HG02973 (cell line): ENCODE data around the gene PDE8A.

Experiments
- ATAC-seq: cut with Tn5 transposase; IDR thresholded peaks from one replicate; pipeline ENCODE4 v1.9.1; 2021; ENCODE audit warnings: moderate library complexity; ENCODE audit not compliant: unreplicated experiment

The PDE8A gene

GRCh38 chr15:85029221-85029620 is 47.6 kb downstream of the PDE8A start:
- no peak for ATAC-seq

GRCh38 chr15:85030301-85030929 is 48.8 kb downstream of the PDE8A start:
- ATAC-seq, result no peak

GRCh38 chr15:85031086-85031943 is 49.7 kb downstream of the PDE8A start:
- no peak for ATAC-seq

GRCh38 chr15:85031944-85032558 is 50.4 kb downstream of the PDE8A start:
- ATAC-seq, result no peak

GRCh38 chr15:85033148-85033547 is 51.5 kb downstream of the PDE8A start:
- ATAC-seq, result no peak

- ATAC-seq, result no peak
Observed at GRCh38 chr15:85034276-85034675, 52.6 kb downstream of the PDE8A start.

- no peak for ATAC-seq
Observed at GRCh38 chr15:85035980-85036379, 54.3 kb downstream of the PDE8A start.

GRCh38 chr15:85036716-85037115 is 55.1 kb downstream of the PDE8A start:
- ATAC-seq, result no peak

- ATAC-seq, result no peak
Observed at GRCh38 chr15:85037641-85038040, 56.0 kb downstream of the PDE8A start.

- no peak for ATAC-seq
Observed at GRCh38 chr15:85041230-85041629, 59.6 kb downstream of the PDE8A start.

- ATAC-seq, result no peak
Observed at GRCh38 chr15:85044251-85044853, 62.7 kb downstream of the PDE8A start.

GRCh38 chr15:85044894-85045293 is 63.2 kb downstream of the PDE8A start:
- no peak for ATAC-seq

GRCh38 chr15:85045615-85046014 is 64.0 kb downstream of the PDE8A start:
- ATAC-seq, result no peak

GRCh38 chr15:85047271-85047948 is 65.8 kb downstream of the PDE8A start:
- no peak for ATAC-seq

GRCh38 chr15:85048430-85048829 is 66.8 kb downstream of the PDE8A start:
- no peak for ATAC-seq

GRCh38 chr15:85049805-85050204 is 68.1 kb downstream of the PDE8A start:
- ATAC-seq, result no peak

- ATAC-seq, result no peak
Observed at GRCh38 chr15:85059734-85060133, 78.1 kb downstream of the PDE8A start.

- no peak for ATAC-seq
Observed at GRCh38 chr15:85062560-85062959, 80.9 kb downstream of the PDE8A start.

- no peak for ATAC-seq
Observed at GRCh38 chr15:85063088-85063487, 81.4 kb downstream of the PDE8A start.

GRCh38 chr15:85063522-85064079 is 81.9 kb downstream of the PDE8A start:
- no peak for ATAC-seq

- no peak for ATAC-seq
Observed at GRCh38 chr15:85064710-85065109, 83.1 kb downstream of the PDE8A start.
